IMR-90 (cell line): ENCODE data around the gene SLC30A5.

Source experiments
- BHLHE40 ChIP-seq: fragments of 150-350 bp; IDR thresholded peaks from 2 replicates; pipeline ENCODE4 v1.6.1; 2016; ENCODE audit warnings: mild to moderate bottlenecking, low read depth, low read length
- CEBPB ChIP-seq: IDR thresholded peaks from 2 replicates; pipeline ENCODE4 v1.6.1; 2012; ENCODE audit warnings: low read depth, low read length, improper control_type of control experiment
- CHD1 ChIP-seq: IDR thresholded peaks from 2 replicates; pipeline ENCODE4 v1.6.1; 2012; ENCODE audit warnings: low read depth, low read length, improper control_type of control experiment
- MAZ ChIP-seq: IDR thresholded peaks from 2 replicates; pipeline ENCODE4 v1.6.1; 2012; ENCODE audit warnings: low read depth, mild to moderate bottlenecking, low read length, improper control_type of control experiment, moderate library complexity, borderline replicate concordance
- MXI1 ChIP-seq: IDR thresholded peaks from 2 replicates; pipeline ENCODE4 v1.6.1; 2012; ENCODE audit warnings: low read depth, mild to moderate bottlenecking, low read length, moderate library complexity, borderline replicate concordance
- POLR2A ChIP-seq: IDR thresholded peaks from 2 replicates; pipeline ENCODE4 v1.6.1; 2012; ENCODE audit warnings: mild to moderate bottlenecking, low read depth, low read length
- RAD21 ChIP-seq: IDR thresholded peaks from 2 replicates; pipeline ENCODE4 v1.6.1; 2012; ENCODE audit warnings: low read length, improper control_type of control experiment
- RCOR1 ChIP-seq: IDR thresholded peaks from 2 replicates; pipeline ENCODE4 v1.6.1; 2012; ENCODE audit warnings: mild to moderate bottlenecking, low read length, improper control_type of control experiment; ENCODE audit not compliant: insufficient replicate concordance
- RFX5 ChIP-seq: IDR thresholded peaks from 2 replicates; pipeline ENCODE4 v1.8.0; 2012; ENCODE audit warnings: low read depth, mild to moderate bottlenecking, low read length, moderate library complexity
- SMC3 ChIP-seq: fragments of 150-350 bp; IDR thresholded peaks from 2 replicates; pipeline ENCODE4 v1.6.1; 2016; ENCODE audit warnings: low read depth, mild to moderate bottlenecking, antibody characterized with exemption, low read length, moderate library complexity
- TF ChIP-seq, protein P1 (sequence below): conservative IDR thresholded peaks from 2 replicates; pipeline ENCODE4 v1.5.1; 2012; ENCODE audit warnings: mild to moderate bottlenecking, low read depth, low read length, improper control_type of control experiment
- TF ChIP-seq, protein P2 (sequence below): fragments of 150-350 bp; IDR thresholded peaks from 2 replicates; pipeline ENCODE4 v1.6.1; 2017; ENCODE audit warnings: mild to moderate bottlenecking, antibody characterized with exemption, low read length, low read depth

DNA sequence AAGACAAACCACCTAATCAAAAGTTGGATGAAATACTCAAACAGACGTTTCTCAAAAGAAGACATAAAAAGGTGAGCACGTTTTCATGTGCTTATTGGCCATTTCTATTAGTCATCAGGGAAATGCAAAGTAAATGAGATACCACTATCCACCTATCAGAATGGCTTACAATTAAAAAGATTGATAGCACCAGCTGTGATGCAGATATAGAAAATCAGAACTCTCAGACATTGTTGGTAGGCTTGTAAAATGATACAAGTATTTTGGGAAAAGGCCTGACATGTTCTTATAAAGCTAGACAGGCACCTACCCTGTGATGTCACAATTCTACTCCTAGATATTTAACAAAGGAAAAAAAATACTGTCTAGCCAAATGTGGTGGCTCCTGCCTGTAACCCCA lies 44.0 kb upstream of the SLC30A5 start:
- TF ChIP-seq POLR2A = no peak
- no peak for TF ChIP-seq CEBPB
- TF ChIP-seq, protein P1, sequence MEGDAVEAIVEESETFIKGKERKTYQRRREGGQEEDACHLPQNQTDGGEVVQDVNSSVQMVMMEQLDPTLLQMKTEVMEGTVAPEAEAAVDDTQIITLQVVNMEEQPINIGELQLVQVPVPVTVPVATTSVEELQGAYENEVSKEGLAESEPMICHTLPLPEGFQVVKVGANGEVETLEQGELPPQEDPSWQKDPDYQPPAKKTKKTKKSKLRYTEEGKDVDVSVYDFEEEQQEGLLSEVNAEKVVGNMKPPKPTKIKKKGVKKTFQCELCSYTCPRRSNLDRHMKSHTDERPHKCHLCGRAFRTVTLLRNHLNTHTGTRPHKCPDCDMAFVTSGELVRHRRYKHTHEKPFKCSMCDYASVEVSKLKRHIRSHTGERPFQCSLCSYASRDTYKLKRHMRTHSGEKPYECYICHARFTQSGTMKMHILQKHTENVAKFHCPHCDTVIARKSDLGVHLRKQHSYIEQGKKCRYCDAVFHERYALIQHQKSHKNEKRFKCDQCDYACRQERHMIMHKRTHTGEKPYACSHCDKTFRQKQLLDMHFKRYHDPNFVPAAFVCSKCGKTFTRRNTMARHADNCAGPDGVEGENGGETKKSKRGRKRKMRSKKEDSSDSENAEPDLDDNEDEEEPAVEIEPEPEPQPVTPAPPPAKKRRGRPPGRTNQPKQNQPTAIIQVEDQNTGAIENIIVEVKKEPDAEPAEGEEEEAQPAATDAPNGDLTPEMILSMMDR = no peak
- TF ChIP-seq RFX5 = no peak
- TF ChIP-seq BHLHE40 = no peak
- no peak for TF ChIP-seq MAZ
- TF ChIP-seq, protein P2, sequence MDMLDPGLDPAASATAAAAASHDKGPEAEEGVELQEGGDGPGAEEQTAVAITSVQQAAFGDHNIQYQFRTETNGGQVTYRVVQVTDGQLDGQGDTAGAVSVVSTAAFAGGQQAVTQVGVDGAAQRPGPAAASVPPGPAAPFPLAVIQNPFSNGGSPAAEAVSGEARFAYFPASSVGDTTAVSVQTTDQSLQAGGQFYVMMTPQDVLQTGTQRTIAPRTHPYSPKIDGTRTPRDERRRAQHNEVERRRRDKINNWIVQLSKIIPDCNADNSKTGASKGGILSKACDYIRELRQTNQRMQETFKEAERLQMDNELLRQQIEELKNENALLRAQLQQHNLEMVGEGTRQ = no peak
- no peak for TF ChIP-seq RCOR1
- TF ChIP-seq CHD1 = no peak
- TF ChIP-seq MXI1 = no peak
- no peak for TF ChIP-seq RAD21
- TF ChIP-seq SMC3 = no peak
